HG03108 (cell line): ENCODE measurements around the gene BPI.
"Not testable (repeated sequence)": the region's sequence is repeated elsewhere in the genome, so short reads cannot be mapped to it uniquely, and the experiment has no call there.

Experiments used
- ATAC-seq: cut with Tn5 transposase; IDR thresholded peaks from one replicate; pipeline ENCODE4 v1.9.1; 2021; ENCODE audit warnings: moderate library complexity; ENCODE audit not compliant: unreplicated experiment

Gene BPI

DNA sequence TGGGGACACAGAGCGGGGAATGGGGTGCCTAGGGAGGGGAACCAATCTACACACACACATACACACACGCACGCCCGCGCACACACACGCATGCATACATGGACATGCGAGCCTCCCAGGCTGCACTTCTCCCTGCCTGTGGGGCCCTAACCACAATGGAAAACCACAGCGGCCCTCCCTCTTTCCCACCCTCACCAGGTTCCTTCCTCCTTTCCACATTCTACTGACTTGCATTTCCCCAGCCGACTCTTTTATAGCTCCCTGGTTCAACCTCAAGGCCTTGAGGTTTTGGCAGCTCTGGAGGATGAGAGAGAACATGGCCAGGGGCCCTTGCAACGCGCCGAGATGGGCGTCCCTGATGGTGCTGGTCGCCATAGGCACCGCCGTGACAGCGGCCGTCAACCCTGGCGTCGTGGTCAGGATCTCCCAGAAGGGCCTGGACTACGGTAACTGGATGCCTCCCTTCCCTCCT, at the start of gene BPI:
Gene BPI (plus strand): TSS at position 249 of the 472 bp plus-strand sequence. CDS start 68 bp downstream, at position 317.
- ATAC-seq = no peak

- ATAC-seq = not testable (repeated sequence)
Observed at GRCh38 chr20:38254621-38255020, 49.3 kb upstream of the BPI start.

- ATAC-seq = no peak
Observed at GRCh38 chr20:38255393-38255792, 48.6 kb upstream of the BPI start.

DNA sequence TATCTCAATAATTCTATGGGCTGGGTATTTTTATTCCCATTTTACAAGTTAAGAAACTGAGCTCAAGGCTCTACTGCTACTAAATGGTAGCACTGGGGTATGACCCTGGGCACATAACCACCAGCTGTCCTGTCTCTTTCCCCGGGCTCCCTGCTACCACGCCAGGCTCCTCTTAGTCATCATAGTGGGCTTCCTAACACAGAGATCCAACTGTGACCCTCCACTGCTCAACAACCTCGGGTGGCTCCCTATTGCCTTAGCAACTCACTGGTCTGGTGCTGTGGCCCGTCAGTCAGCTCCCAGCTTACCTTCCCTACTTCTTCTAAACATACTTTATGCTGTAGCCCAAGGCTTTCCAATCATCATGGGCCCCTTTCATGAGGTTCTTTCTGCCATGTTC, 47.9 kb upstream of the BPI start:
- ATAC-seq = no peak

- ATAC-seq = no peak
Observed at GRCh38 chr20:38256966-38257365, 47.0 kb upstream of the BPI start.

DNA sequence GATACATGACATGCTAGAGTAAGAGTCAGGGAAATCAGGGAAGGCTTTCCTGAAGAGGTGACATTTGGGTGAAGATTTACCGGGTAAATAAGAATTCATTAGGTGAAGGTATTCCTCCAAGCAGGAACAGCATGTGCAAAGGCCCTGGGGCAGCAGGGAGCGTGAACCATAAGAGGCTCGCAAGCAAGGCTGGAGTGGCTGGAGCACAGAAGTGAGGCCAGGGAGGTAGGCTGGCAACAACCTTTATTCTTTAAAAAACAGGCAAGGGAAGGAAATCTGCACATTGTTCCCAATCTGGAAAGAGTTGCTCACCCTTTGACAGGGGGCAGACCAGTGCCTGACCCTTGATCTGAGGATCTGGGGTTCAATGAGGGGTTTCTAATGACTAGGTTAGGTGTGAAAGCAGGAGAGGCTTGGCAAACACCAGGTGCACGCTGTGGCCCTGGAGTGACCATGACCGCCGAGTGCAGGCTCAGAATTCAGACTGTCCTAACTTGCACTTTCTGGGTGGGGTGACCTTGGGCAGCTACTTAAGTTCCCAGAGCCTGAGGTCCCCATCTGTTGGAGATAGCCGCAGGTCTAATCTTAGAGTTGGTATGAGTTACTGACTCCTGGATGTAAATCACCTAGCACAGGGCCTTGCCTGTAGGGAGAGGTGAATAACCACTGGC, 45.3 kb upstream of the BPI start:
- ATAC-seq = no peak

GRCh38 chr20:38260025-38260377, 44.0 kb upstream of the BPI start:
- ATAC-seq = no peak

DNA sequence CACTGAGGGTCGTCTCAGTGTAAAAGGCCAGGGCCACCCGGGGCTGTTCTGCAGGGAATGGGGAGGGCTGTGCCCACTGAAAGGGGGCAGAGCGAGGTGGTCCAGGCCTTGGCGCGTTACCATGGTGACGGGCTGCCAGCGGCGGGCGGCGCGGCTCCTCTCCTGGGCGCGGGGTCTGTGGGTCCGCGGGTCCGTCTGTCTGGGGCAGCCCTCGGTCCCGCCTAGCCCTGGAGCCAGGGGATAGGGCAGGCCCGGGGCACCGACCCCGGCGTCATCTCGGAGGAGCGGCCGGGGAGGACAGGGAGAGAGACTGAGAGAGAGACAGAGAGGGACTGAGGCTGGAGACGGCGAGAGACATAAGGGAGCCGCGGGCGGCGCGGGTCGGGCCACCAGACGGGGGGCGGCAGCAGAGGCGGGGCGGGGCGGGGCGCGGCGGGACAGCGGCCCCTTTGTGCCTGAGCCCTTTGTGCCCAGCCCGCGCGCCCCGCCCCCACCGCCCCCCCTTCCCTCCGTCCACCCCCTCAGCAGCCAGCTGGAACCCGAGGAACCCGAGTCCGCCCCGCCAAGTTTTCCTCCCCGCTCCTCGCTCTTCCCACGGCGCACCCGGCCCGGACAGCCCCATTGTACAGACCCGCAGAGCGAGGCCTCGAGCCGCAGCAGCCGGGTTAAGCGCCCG, 43.4 kb upstream of the BPI start, which contains the start of gene KIAA1755:
Gene KIAA1755 (minus strand): TSS at position 358 of the 676 bp plus-strand sequence. CDS start 235 bp downstream, at position 123.
- ATAC-seq = no peak

GRCh38 chr20:38261054-38261390, 42.9 kb upstream of the BPI start:
- no peak for ATAC-seq

GRCh38 chr20:38262931-38263330, 41.0 kb upstream of the BPI start:
- ATAC-seq = no peak

DNA sequence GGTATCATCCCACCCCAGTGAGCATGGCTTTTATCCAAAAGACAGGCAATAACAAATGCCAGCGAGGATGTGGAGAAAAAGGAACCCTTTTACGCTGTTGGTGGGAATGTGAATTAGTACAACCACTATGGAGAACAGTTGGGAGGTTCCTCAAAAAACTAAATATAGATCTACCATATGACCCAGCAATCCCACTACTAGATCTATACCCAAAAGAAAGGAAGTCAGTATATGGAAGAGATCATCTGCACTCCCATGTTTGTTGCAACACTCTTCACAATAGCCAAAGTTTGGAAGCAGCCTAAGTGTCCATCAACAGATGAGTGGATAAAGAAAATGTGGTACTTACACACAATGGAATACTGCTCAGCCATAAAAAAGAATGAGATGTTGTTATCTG, 37.5 kb upstream of the BPI start:
- no peak for ATAC-seq

- no peak for ATAC-seq
Observed at GRCh38 chr20:38267296-38267695, 36.7 kb upstream of the BPI start.

- no peak for ATAC-seq
Observed at GRCh38 chr20:38267901-38268514, 35.9 kb upstream of the BPI start.

- no peak for ATAC-seq
Observed at GRCh38 chr20:38269040-38269439, 34.9 kb upstream of the BPI start.

DNA sequence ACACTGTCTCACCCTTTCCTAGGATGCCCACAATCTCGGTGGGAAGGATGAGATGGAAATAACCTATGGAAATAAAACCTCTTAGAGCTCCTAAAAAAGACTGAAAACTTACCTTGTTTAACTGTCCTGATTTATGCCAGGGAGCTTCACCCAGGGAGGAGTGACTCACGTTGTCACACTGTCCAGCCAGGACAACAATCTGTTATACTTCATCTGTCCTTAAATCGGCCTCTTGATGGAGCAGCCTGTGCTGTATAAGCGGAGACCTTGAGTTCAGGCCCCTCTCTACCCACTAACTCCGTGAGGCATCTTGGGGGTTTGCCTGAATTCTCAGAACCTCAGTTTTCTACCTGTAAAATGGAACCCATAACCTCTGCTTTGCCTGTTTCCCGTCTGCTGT, 34.2 kb upstream of the BPI start:
- ATAC-seq = no peak

- ATAC-seq = no peak
Observed at GRCh38 chr20:38270869-38271605, 32.9 kb upstream of the BPI start.

GRCh38 chr20:38271608-38272120, 32.3 kb upstream of the BPI start:
- no peak for ATAC-seq

GRCh38 chr20:38272398-38272797, 31.6 kb upstream of the BPI start:
- ATAC-seq = no peak

GRCh38 chr20:38272961-38273360, 31.0 kb upstream of the BPI start:
- ATAC-seq = no peak

- no peak for ATAC-seq
Observed at GRCh38 chr20:38275815-38276550, 28.0 kb upstream of the BPI start.

GRCh38 chr20:38277285-38277684, 26.7 kb upstream of the BPI start:
- no peak for ATAC-seq
